ENCODE data around the gene MAP3K13. TPM values are rescaled to one million over a fixed set of nuclear protein-coding genes. Genes with fewer than 3 reads are reported as not detected.

MAP3K13 gene
- total RNA-seq, 1 experiment from 2014 or later: 9.1 TPM

DNA sequence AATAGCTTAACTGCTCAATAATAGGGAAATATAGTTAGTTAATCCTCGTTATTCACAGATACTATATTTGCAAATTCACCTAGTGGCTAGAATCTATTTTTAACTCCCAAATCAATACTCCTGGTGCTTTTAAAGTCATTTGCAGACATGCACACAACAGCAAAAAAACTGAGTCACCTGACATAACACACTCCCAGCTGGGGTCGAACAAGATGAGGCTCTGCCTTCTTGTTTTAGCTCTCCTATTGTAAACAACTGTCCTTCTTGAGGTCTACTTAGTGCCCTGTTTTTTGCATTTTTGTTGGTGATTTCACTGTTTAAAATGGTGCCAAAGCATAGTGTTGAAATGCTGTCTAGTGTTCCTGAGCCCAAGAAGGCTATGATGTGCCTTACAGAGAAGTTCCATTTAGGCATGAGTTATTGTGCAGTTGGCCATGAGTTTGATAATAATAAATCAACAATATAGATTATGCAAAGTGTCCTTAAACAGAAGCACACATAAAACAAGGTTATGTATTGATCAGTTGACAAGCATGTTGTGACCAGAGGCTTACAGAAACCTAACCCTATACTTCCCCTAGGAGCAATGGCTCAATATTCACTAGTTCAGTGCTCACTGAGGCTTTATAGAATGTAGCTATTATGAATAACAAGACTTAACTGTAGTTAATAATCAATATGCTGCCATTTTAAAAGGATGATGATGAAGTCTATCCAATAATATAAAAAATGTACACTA lies 18.6 kb downstream of the MAP3K13 start (continued):
- TF ChIP-seq, protein P1, sequence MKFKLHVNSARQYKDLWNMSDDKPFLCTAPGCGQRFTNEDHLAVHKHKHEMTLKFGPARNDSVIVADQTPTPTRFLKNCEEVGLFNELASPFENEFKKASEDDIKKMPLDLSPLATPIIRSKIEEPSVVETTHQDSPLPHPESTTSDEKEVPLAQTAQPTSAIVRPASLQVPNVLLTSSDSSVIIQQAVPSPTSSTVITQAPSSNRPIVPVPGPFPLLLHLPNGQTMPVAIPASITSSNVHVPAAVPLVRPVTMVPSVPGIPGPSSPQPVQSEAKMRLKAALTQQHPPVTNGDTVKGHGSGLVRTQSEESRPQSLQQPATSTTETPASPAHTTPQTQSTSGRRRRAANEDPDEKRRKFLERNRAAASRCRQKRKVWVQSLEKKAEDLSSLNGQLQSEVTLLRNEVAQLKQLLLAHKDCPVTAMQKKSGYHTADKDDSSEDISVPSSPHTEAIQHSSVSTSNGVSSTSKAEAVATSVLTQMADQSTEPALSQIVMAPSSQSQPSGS (CRISPR knock-in tag; IDR thresholded peaks at IDR 0.05; ENCODE audit: borderline replicate concordance, low read depth): no peak
- TF ChIP-seq ETV6 (CRISPR knock-in tag; IDR thresholded peaks at IDR 0.05): no peak
- TF ChIP-seq, protein P2, sequence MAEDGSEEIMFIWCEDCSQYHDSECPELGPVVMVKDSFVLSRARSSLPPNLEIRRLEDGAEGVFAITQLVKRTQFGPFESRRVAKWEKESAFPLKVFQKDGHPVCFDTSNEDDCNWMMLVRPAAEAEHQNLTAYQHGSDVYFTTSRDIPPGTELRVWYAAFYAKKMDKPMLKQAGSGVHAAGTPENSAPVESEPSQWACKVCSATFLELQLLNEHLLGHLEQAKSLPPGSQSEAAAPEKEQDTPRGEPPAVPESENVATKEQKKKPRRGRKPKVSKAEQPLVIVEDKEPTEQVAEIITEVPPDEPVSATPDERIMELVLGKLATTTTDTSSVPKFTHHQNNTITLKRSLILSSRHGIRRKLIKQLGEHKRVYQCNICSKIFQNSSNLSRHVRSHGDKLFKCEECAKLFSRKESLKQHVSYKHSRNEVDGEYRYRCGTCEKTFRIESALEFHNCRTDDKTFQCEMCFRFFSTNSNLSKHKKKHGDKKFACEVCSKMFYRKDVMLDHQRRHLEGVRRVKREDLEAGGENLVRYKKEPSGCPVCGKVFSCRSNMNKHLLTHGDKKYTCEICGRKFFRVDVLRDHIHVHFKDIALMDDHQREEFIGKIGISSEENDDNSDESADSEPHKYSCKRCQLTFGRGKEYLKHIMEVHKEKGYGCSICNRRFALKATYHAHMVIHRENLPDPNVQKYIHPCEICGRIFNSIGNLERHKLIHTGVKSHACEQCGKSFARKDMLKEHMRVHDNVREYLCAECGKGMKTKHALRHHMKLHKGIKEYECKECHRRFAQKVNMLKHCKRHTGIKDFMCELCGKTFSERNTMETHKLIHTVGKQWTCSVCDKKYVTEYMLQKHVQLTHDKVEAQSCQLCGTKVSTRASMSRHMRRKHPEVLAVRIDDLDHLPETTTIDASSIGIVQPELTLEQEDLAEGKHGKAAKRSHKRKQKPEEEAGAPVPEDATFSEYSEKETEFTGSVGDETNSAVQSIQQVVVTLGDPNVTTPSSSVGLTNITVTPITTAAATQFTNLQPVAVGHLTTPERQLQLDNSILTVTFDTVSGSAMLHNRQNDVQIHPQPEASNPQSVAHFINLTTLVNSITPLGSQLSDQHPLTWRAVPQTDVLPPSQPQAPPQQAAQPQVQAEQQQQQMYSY (CRISPR knock-in tag; IDR thresholded peaks at IDR 0.05): no peak
- TF ChIP-seq, protein P3, sequence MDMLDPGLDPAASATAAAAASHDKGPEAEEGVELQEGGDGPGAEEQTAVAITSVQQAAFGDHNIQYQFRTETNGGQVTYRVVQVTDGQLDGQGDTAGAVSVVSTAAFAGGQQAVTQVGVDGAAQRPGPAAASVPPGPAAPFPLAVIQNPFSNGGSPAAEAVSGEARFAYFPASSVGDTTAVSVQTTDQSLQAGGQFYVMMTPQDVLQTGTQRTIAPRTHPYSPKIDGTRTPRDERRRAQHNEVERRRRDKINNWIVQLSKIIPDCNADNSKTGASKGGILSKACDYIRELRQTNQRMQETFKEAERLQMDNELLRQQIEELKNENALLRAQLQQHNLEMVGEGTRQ (CRISPR knock-in tag; IDR thresholded peaks at IDR 0.05): no peak
- TF ChIP-seq IRF2 (CRISPR knock-in tag; IDR thresholded peaks at IDR 0.05; ENCODE audit: borderline replicate concordance, low read depth): no peak
- TF ChIP-seq, protein P4, sequence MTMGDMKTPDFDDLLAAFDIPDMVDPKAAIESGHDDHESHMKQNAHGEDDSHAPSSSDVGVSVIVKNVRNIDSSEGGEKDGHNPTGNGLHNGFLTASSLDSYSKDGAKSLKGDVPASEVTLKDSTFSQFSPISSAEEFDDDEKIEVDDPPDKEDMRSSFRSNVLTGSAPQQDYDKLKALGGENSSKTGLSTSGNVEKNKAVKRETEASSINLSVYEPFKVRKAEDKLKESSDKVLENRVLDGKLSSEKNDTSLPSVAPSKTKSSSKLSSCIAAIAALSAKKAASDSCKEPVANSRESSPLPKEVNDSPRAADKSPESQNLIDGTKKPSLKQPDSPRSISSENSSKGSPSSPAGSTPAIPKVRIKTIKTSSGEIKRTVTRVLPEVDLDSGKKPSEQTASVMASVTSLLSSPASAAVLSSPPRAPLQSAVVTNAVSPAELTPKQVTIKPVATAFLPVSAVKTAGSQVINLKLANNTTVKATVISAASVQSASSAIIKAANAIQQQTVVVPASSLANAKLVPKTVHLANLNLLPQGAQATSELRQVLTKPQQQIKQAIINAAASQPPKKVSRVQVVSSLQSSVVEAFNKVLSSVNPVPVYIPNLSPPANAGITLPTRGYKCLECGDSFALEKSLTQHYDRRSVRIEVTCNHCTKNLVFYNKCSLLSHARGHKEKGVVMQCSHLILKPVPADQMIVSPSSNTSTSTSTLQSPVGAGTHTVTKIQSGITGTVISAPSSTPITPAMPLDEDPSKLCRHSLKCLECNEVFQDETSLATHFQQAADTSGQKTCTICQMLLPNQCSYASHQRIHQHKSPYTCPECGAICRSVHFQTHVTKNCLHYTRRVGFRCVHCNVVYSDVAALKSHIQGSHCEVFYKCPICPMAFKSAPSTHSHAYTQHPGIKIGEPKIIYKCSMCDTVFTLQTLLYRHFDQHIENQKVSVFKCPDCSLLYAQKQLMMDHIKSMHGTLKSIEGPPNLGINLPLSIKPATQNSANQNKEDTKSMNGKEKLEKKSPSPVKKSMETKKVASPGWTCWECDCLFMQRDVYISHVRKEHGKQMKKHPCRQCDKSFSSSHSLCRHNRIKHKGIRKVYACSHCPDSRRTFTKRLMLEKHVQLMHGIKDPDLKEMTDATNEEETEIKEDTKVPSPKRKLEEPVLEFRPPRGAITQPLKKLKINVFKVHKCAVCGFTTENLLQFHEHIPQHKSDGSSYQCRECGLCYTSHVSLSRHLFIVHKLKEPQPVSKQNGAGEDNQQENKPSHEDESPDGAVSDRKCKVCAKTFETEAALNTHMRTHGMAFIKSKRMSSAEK (CRISPR knock-in tag; IDR thresholded peaks at IDR 0.05; ENCODE audit: borderline replicate concordance): no peak
- TF ChIP-seq, protein P5, sequence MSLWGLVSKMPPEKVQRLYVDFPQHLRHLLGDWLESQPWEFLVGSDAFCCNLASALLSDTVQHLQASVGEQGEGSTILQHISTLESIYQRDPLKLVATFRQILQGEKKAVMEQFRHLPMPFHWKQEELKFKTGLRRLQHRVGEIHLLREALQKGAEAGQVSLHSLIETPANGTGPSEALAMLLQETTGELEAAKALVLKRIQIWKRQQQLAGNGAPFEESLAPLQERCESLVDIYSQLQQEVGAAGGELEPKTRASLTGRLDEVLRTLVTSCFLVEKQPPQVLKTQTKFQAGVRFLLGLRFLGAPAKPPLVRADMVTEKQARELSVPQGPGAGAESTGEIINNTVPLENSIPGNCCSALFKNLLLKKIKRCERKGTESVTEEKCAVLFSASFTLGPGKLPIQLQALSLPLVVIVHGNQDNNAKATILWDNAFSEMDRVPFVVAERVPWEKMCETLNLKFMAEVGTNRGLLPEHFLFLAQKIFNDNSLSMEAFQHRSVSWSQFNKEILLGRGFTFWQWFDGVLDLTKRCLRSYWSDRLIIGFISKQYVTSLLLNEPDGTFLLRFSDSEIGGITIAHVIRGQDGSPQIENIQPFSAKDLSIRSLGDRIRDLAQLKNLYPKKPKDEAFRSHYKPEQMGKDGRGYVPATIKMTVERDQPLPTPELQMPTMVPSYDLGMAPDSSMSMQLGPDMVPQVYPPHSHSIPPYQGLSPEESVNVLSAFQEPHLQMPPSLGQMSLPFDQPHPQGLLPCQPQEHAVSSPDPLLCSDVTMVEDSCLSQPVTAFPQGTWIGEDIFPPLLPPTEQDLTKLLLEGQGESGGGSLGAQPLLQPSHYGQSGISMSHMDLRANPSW (CRISPR knock-in tag; conservative IDR thresholded peaks at IDR 0.05; ENCODE audit: low read depth): no peak
- TF ChIP-seq PRRX2 (CRISPR knock-in tag; IDR thresholded peaks at IDR 0.05): no peak
- TF ChIP-seq TEAD4 (CRISPR knock-in tag; IDR thresholded peaks at IDR 0.05): no peak

DNA sequence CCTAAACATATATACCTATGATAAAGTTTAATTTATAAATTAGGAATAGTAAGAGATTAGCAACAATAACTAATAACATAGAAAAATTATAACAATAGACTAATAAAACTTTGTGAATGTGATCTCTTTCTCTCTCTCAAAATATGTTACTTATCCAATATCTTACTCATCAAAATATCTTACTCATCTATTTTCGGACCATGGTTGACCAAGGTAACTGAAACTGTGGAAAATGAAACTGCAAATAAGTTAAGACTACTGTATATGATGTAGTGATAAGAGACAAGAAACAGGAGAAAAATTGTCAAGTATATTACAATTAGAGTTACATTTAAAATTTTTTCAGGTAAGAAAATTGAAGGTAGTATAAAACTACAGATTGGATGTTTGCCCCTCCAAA lies 19.2 kb downstream of the MAP3K13 start:
- peaks cover 16% of the 10 kb centered on the region for H3K36me3 Mint-ChIP-seq
- no peak for DNase-seq (ENCODE audit: low spot score)
- peaks cover 9% of the 10 kb centered on the region for H3K27me3 Mint-ChIP-seq (ENCODE audit: low read depth)
- no peak for ATAC-seq
- CTCF ChIA-PET: no interaction called here
- H3K4me3 Mint-ChIP-seq: no peak overlapping the region
- H3K9me3 Mint-ChIP-seq: peaks cover 43% of the 10 kb centered on the region
- H3K4me1 Mint-ChIP-seq: no peaks in the 10 kb centered on the region
- POLR2A ChIA-PET: no interaction called here
- no peak overlapping the region for H3K27ac Mint-ChIP-seq
- TF ChIP-seq, protein P6, sequence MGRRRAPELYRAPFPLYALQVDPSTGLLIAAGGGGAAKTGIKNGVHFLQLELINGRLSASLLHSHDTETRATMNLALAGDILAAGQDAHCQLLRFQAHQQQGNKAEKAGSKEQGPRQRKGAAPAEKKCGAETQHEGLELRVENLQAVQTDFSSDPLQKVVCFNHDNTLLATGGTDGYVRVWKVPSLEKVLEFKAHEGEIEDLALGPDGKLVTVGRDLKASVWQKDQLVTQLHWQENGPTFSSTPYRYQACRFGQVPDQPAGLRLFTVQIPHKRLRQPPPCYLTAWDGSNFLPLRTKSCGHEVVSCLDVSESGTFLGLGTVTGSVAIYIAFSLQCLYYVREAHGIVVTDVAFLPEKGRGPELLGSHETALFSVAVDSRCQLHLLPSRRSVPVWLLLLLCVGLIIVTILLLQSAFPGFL (CRISPR knock-in tag; IDR thresholded peaks at IDR 0.05; ENCODE audit: borderline replicate concordance): no peak
- TF ChIP-seq ZNF416 (CRISPR knock-in tag; IDR thresholded peaks at IDR 0.05) (no peak), CREM (CRISPR knock-in tag; IDR thresholded peaks at IDR 0.05) (no peak), ZNF121 (CRISPR knock-in tag; IDR thresholded peaks at IDR 0.05) (no peak)
- TF ChIP-seq, protein P7, sequence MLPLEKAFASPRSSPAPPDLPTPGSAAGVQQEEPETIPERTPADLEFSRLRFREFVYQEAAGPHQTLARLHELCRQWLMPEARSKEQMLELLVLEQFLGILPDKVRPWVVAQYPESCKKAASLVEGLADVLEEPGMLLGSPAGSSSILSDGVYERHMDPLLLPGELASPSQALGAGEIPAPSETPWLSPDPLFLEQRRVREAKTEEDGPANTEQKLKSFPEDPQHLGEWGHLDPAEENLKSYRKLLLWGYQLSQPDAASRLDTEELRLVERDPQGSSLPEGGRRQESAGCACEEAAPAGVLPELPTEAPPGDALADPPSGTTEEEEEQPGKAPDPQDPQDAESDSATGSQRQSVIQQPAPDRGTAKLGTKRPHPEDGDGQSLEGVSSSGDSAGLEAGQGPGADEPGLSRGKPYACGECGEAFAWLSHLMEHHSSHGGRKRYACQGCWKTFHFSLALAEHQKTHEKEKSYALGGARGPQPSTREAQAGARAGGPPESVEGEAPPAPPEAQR (CRISPR knock-in tag; IDR thresholded peaks at IDR 0.05): no peak
- TF ChIP-seq, protein P8, sequence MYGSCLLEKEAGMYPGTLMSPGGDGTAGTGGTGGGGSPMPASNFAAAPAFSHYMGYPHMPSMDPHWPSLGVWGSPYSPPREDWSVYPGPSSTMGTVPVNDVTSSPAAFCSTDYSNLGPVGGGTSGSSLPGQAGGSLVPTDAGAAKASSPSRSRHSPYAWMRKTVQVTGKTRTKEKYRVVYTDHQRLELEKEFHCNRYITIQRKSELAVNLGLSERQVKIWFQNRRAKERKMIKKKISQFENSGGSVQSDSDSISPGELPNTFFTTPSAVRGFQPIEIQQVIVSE (CRISPR knock-in tag; IDR thresholded peaks at IDR 0.05; ENCODE audit: borderline replicate concordance): no peak
- TF ChIP-seq, protein P9, sequence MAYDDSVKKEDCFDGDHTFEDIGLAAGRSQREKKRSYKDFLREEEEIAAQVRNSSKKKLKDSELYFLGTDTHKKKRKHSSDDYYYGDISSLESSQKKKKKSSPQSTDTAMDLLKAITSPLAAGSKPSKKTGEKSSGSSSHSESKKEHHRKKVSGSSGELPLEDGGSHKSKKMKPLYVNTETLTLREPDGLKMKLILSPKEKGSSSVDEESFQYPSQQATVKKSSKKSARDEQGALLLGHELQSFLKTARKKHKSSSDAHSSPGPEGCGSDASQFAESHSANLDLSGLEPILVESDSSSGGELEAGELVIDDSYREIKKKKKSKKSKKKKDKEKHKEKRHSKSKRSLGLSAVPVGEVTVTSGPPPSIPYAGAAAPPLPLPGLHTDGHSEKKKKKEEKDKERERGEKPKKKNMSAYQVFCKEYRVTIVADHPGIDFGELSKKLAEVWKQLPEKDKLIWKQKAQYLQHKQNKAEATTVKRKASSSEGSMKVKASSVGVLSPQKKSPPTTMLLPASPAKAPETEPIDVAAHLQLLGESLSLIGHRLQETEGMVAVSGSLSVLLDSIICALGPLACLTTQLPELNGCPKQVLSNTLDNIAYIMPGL (CRISPR knock-in tag; IDR thresholded peaks at IDR 0.05): no peak

Measured in WTC11 (cell line).